SK-N-MC (cell line): ENCODE measurements around the gene MS4A6E.
"Not testable (repeated sequence)": the region's sequence is repeated elsewhere in the genome, so short reads cannot be mapped to it uniquely, and the experiment has no call there.

Experiments
- DNase-seq: peaks from one replicate; pipeline ENCODE4 v3.0.0-alpha.2; 2011; ENCODE audit warnings: low read depth, low spot score
- H3K27ac ChIP-seq: fragments of 200-600 bp; sonication (generic); 2 replicates; pipeline ENCODE4 v1.5.1; 2016; ENCODE audit warnings: mixed run types
- H3K36me3 ChIP-seq: fragments of 200-600 bp; sonication (generic); 2 replicates; pipeline ENCODE4 v1.6.1; 2017; ENCODE audit warnings: antibody characterized with exemption, low read length, mixed read lengths; ENCODE audit not compliant: insufficient read depth
- H3K4me3 ChIP-seq: fragments of 200-600 bp; sonication (generic); 2 replicates; pipeline ENCODE4 v1.5.1; 2016
- H3K9ac ChIP-seq: fragments of 200-600 bp; sonication (generic); 2 replicates; pipeline ENCODE4 v1.8.0; 2017; ENCODE audit warnings: mixed run types, mixed read lengths; ENCODE audit not compliant: insufficient read length
- H3K9me3 ChIP-seq: fragments of 200-600 bp; sonication (generic); 2 replicates; pipeline ENCODE4 v1.6.1; 2017; ENCODE audit warnings: low read depth, mild to moderate bottlenecking, antibody characterized with exemption, low read length, moderate library complexity, mixed read lengths
- EZH2 ChIP-seq: fragments of 200-600 bp; sonication (generic); IDR thresholded peaks from one replicate; pipeline ENCODE4 v1.6.1; 2017; ENCODE audit warnings: antibody characterized with exemption
- FOXP2 ChIP-seq: optimal IDR thresholded peaks from 2 replicates; pipeline ENCODE3; 2011; ENCODE audit warnings: mild to moderate bottlenecking, moderate library complexity; ENCODE audit not compliant: insufficient read depth; ENCODE audit errors: extremely low read length, control extremely low read depth
- POLR2AphosphoS5 ChIP-seq: IDR thresholded peaks from 2 replicates; pipeline ENCODE4 v1.6.1; 2012; ENCODE audit warnings: mild to moderate bottlenecking, low read depth, low read length, borderline replicate concordance

The MS4A6E gene

GRCh38 chr11:60347084-60347797 is 20.2 kb downstream of the MS4A6E start:
- Histone ChIP-seq H3K36me3 (no peaks in the 10 kb centered on the region), H3K27ac (no peak overlapping the region), H3K9me3 (no peaks in the 10 kb centered on the region), H3K4me3 (no peak overlapping the region), H3K9ac (no peak overlapping the region)
- TF ChIP-seq POLR2AphosphoS5 (no peak), EZH2 (no peak), FOXP2 (no peak)
- no peak for DNase-seq

GRCh38 chr11:60348116-60348515 is 21.1 kb downstream of the MS4A6E start:
- Histone ChIP-seq H3K27ac (no peak overlapping the region), H3K36me3 (no peaks in the 10 kb centered on the region), H3K4me3 (no peak overlapping the region), H3K9ac (no peak overlapping the region), H3K9me3 (no peaks in the 10 kb centered on the region)
- DNase-seq: no peak
- TF ChIP-seq POLR2AphosphoS5: no peak
- TF ChIP-seq EZH2: no peak
- TF ChIP-seq FOXP2: no peak

- Histone ChIP-seq H3K27ac (no peak overlapping the region), H3K36me3 (no peaks in the 10 kb centered on the region), H3K4me3 (no peak overlapping the region), H3K9ac (no peak overlapping the region), H3K9me3 (no peaks in the 10 kb centered on the region)
- TF ChIP-seq FOXP2 (no peak), EZH2 (no peak), POLR2AphosphoS5 (no peak)
- DNase-seq: no peak
These were observed 22.9 kb downstream of the MS4A6E start for GRCh38 chr11:60349990-60350389.

- H3K27ac ChIP-seq: no peak overlapping the region
These were observed 30.7 kb downstream of the MS4A6E start for GRCh38 chr11:60357771-60358170.

GRCh38 chr11:60360621-60361020 is 33.6 kb downstream of the MS4A6E start:
- TF ChIP-seq FOXP2: no peak
- no peak for TF ChIP-seq POLR2AphosphoS5
- no peak for TF ChIP-seq EZH2
- no peaks in the 10 kb centered on the region for H3K9me3 ChIP-seq
- no peak overlapping the region for H3K9ac ChIP-seq
- no peak overlapping the region for H3K4me3 ChIP-seq
- DNase-seq: no peak
- no peak overlapping the region for H3K27ac ChIP-seq
- no peaks in the 10 kb centered on the region for H3K36me3 ChIP-seq

More at GRCh38 chr11:60357771-60358170, 30.7 kb downstream of the MS4A6E start:
- no peak for DNase-seq
- Histone ChIP-seq H3K9ac (no peak overlapping the region), H3K36me3 (no peaks in the 10 kb centered on the region), H3K9me3 (no peaks in the 10 kb centered on the region), H3K4me3 (no peak overlapping the region)
- TF ChIP-seq EZH2 (no peak), POLR2AphosphoS5 (no peak), FOXP2 (no peak)

- no peak for TF ChIP-seq POLR2AphosphoS5
- TF ChIP-seq EZH2: no peak
- TF ChIP-seq FOXP2: no peak
- no peak overlapping the region for H3K27ac ChIP-seq
These were observed 35.2 kb downstream of the MS4A6E start for GRCh38 chr11:60362241-60362640.

GRCh38 chr11:60363542-60364470 is 36.8 kb downstream of the MS4A6E start:
- peak; percentile 26 for DNase-seq
- Histone ChIP-seq H3K27ac (no peak overlapping the region), H3K4me3 (no peak overlapping the region), H3K9ac (no peak overlapping the region), H3K36me3 (no peaks in the 10 kb centered on the region), H3K9me3 (no peaks in the 10 kb centered on the region)
- TF ChIP-seq POLR2AphosphoS5 (no peak), FOXP2 (no peak), EZH2 (no peak)

More at GRCh38 chr11:60362241-60362640, 35.2 kb downstream of the MS4A6E start:
- no peaks in the 10 kb centered on the region for H3K36me3 ChIP-seq
- no peak for DNase-seq
- no peak overlapping the region for H3K4me3 ChIP-seq
- H3K9ac ChIP-seq: no peak overlapping the region
- no peaks in the 10 kb centered on the region for H3K9me3 ChIP-seq

GRCh38 chr11:60366262-60366904 is 39.3 kb downstream of the MS4A6E start:
- H3K4me3 ChIP-seq, H3K9me3 ChIP-seq, H3K36me3 ChIP-seq, H3K27ac ChIP-seq, H3K9ac ChIP-seq, DNase-seq: not testable (repeated sequence)
